Endothelial cell of umbilical vein (primary cell): Measurements from ENCODE around the gene MZT2B.

ENCODE experiments used
- FOS ChIP-seq: IDR thresholded peaks from 2 replicates; pipeline ENCODE4 v1.6.1; 2011; ENCODE audit warnings: mild to moderate bottlenecking, low read length, moderate library complexity, borderline replicate concordance; ENCODE audit not compliant: insufficient read depth
- TF ChIP-seq, protein P1 (sequence below), 2 donors: IDR thresholded peaks; 1 replicate in 1 of 2; 2 replicates in 1 of 2; pipeline ENCODE4 v1.5.1; 2011; ENCODE audit warnings: low read length in 2 of 2, mild to moderate bottlenecking in 2 of 2, moderate library complexity in 2 of 2, control low read depth in 1 of 2, inconsistent platforms in 1 of 2, low read depth in 1 of 2; ENCODE audit not compliant: insufficient read depth in 1 of 2; ENCODE audit errors: extremely low read depth in 1 of 2

DNA sequence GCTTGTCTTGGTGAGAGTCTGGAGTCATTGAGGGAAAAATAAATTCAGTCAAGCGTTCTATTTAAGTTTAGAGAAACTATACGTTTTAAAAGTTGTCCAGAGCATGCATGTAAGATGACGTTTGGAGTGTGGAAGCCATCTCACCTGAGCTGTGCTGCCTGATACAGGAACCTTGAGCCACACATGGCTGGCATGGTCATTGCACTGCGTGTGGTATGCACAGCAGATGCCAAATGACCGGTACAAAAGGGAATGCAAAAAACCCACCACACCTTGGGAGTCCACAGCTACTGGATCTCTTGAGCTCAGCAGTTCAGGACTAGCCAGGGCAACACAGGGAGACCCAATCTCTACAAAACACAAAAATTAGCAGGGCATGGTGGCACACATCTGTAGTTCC lies 4.3 kb downstream of the MZT2B start:
- TF ChIP-seq, protein P1, sequence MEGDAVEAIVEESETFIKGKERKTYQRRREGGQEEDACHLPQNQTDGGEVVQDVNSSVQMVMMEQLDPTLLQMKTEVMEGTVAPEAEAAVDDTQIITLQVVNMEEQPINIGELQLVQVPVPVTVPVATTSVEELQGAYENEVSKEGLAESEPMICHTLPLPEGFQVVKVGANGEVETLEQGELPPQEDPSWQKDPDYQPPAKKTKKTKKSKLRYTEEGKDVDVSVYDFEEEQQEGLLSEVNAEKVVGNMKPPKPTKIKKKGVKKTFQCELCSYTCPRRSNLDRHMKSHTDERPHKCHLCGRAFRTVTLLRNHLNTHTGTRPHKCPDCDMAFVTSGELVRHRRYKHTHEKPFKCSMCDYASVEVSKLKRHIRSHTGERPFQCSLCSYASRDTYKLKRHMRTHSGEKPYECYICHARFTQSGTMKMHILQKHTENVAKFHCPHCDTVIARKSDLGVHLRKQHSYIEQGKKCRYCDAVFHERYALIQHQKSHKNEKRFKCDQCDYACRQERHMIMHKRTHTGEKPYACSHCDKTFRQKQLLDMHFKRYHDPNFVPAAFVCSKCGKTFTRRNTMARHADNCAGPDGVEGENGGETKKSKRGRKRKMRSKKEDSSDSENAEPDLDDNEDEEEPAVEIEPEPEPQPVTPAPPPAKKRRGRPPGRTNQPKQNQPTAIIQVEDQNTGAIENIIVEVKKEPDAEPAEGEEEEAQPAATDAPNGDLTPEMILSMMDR (IDR thresholded peaks at IDR 0.05; ENCODE audit: extremely low read depth in 1 of 2, insufficient read depth in 1 of 2, low read depth in 1 of 2, low read length in 2 of 2): no peak
- no peak for TF ChIP-seq FOS
